Measurements from ENCODE around the gene IST1. TPM values are rescaled to one million over a fixed set of nuclear protein-coding genes. Genes with fewer than 3 reads are reported as not detected.
"Not testable (repeated sequence)": the region's sequence is repeated elsewhere in the genome, so short reads cannot be mapped to it uniquely, and the experiment has no call there.

IST1 gene
- total and polyA plus RNA-seq, 2 experiments from 2014 or later: 144 to 240 TPM

GRCh38 chr16:71904239-71904638 is 8.9 kb downstream of the IST1 start:
- no peaks in the 10 kb centered on the region for H3K36me3 ChIP-seq (replicated peaks; ENCODE audit: insufficient read depth, low read depth)
- H3K79me2 ChIP-seq: peaks cover 100% of the 10 kb centered on the region
- H2AFZ ChIP-seq: no peak overlapping the region
- no peaks in the 10 kb centered on the region for H3K9me2 ChIP-seq (replicated peaks; ENCODE audit: insufficient read depth)
- H4K20me1 ChIP-seq (ENCODE audit: insufficient read depth, poor library complexity, severe bottlenecking): peaks cover 100% of the 10 kb centered on the region
- WGBS (ENCODE audit: low lambda C conversion rate, missing lambda C conversion rate): 86% methylated on average over 9 of the region's 9 CpGs
- no peak overlapping the region for H3K27ac ChIP-seq
- H3K4me1 ChIP-seq (ENCODE audit: insufficient read depth): no peaks in the 10 kb centered on the region
- no peak overlapping the region for H3K4me3 ChIP-seq
- H3K27me3 ChIP-seq: no peaks in the 10 kb centered on the region
- H3K4me2 ChIP-seq: no peak overlapping the region
- no peaks in the 10 kb centered on the region for H3K9me3 ChIP-seq (ENCODE audit: low read depth)
- TF ChIP-seq CTCF (IDR thresholded peaks at IDR 0.05; ENCODE audit: poor library complexity): no peak
- TF ChIP-seq EZH2phosphoT487 (IDR thresholded peaks at IDR 0.05; ENCODE audit: low read depth, severe bottlenecking, unreplicated experiment): no peak
- no peak for TF ChIP-seq EZH2 (IDR thresholded peaks at IDR 0.05; ENCODE audit: borderline replicate concordance)
- DNase-seq (ENCODE audit: low spot score): no peak

- not testable (repeated sequence) for H2AFZ ChIP-seq; H3K4me2 ChIP-seq; H3K27me3 ChIP-seq; H3K9me3 ChIP-seq (ENCODE audit: low read depth); H3K36me3 ChIP-seq (replicated peaks; ENCODE audit: insufficient read depth, low read depth); H3K9me2 ChIP-seq (replicated peaks; ENCODE audit: insufficient read depth); DNase-seq (ENCODE audit: low spot score); H3K4me3 ChIP-seq; H3K27ac ChIP-seq; H3K4me1 ChIP-seq (ENCODE audit: insufficient read depth)
- H3K79me2 ChIP-seq: peaks cover 100% of the 10 kb centered on the region
- peaks cover 100% of the 10 kb centered on the region for H4K20me1 ChIP-seq (ENCODE audit: insufficient read depth, poor library complexity, severe bottlenecking)
- WGBS (ENCODE audit: low lambda C conversion rate, missing lambda C conversion rate): 92% methylated on average over 6 of the region's 6 CpGs
Measured at GRCh38 chr16:71905765-71906164, 10.4 kb downstream of the IST1 start.

GRCh38 chr16:71911121-71911520 is 15.8 kb downstream of the IST1 start:
- no peak for DNase-seq (ENCODE audit: low spot score)
- H3K4me3 ChIP-seq: no peak overlapping the region
- H3K9me3 ChIP-seq (ENCODE audit: low read depth): no peaks in the 10 kb centered on the region
- H3K4me2 ChIP-seq: no peak overlapping the region
- no peaks in the 10 kb centered on the region for H3K27me3 ChIP-seq
- no peaks in the 10 kb centered on the region for H3K36me3 ChIP-seq (replicated peaks; ENCODE audit: insufficient read depth, low read depth)
- no peak overlapping the region for H2AFZ ChIP-seq
- TF ChIP-seq CTCF (IDR thresholded peaks at IDR 0.05; ENCODE audit: poor library complexity): no peak
- no peak for TF ChIP-seq EZH2 (IDR thresholded peaks at IDR 0.05; ENCODE audit: borderline replicate concordance)
- TF ChIP-seq EZH2phosphoT487 (IDR thresholded peaks at IDR 0.05; ENCODE audit: low read depth, severe bottlenecking, unreplicated experiment): no peak
- H3K9me2 ChIP-seq (replicated peaks; ENCODE audit: insufficient read depth): no peaks in the 10 kb centered on the region
- H3K27ac ChIP-seq: no peak overlapping the region
- peaks cover 100% of the 10 kb centered on the region for H4K20me1 ChIP-seq (ENCODE audit: insufficient read depth, poor library complexity, severe bottlenecking)
- peaks cover 100% of the 10 kb centered on the region for H3K79me2 ChIP-seq
- 87% methylated on average over 7 of the region's 7 CpGs for WGBS (ENCODE audit: low lambda C conversion rate, missing lambda C conversion rate)
- H3K4me1 ChIP-seq (ENCODE audit: insufficient read depth): no peaks in the 10 kb centered on the region

GRCh38 chr16:71912534-71913275 is 17.4 kb downstream of the IST1 start:
- no peak overlapping the region for H3K27ac ChIP-seq
- no peaks in the 10 kb centered on the region for H3K27me3 ChIP-seq
- TF ChIP-seq EZH2 (IDR thresholded peaks at IDR 0.05; ENCODE audit: borderline replicate concordance) (no peak), CTCF (IDR thresholded peaks at IDR 0.05; ENCODE audit: poor library complexity) (no peak), EZH2phosphoT487 (IDR thresholded peaks at IDR 0.05; ENCODE audit: low read depth, severe bottlenecking, unreplicated experiment) (no peak)
- H3K4me3 ChIP-seq: no peak overlapping the region
- H2AFZ ChIP-seq: no peak overlapping the region
- peaks cover 100% of the 10 kb centered on the region for H4K20me1 ChIP-seq (ENCODE audit: insufficient read depth, poor library complexity, severe bottlenecking)
- H3K9me2 ChIP-seq (replicated peaks; ENCODE audit: insufficient read depth): no peaks in the 10 kb centered on the region
- H3K4me1 ChIP-seq (ENCODE audit: insufficient read depth): no peaks in the 10 kb centered on the region
- H3K79me2 ChIP-seq: peaks cover 100% of the 10 kb centered on the region
- DNase-seq (ENCODE audit: low spot score): no peak
- 87% methylated on average over 6 of the region's 6 CpGs for WGBS (ENCODE audit: low lambda C conversion rate, missing lambda C conversion rate)
- no peak overlapping the region for H3K4me2 ChIP-seq
- H3K9me3 ChIP-seq (ENCODE audit: low read depth): no peaks in the 10 kb centered on the region
- no peaks in the 10 kb centered on the region for H3K36me3 ChIP-seq (replicated peaks; ENCODE audit: insufficient read depth, low read depth)
